Measurements from ENCODE around the gene EPB41L5.

DNA sequence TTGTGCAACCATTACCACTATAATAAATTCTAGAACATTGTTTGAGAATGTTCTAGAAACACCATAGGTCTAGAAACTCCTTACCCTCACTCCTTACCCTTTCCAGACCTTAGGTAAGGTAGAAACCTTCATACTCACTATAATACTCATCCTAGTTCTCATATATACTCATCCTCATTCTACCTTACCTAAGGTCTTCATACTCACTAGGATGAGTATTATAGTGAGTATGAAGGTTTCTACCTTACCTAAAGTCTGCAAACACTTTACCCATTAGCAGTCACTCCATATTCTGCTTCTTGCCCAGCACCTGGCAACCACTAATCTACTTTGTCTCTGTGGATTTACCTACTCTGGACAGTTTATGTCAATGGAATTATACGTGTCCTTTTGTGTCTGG is 135.4 kb downstream of the EPB41L5 start:
- TF ChIP-seq, protein P1, sequence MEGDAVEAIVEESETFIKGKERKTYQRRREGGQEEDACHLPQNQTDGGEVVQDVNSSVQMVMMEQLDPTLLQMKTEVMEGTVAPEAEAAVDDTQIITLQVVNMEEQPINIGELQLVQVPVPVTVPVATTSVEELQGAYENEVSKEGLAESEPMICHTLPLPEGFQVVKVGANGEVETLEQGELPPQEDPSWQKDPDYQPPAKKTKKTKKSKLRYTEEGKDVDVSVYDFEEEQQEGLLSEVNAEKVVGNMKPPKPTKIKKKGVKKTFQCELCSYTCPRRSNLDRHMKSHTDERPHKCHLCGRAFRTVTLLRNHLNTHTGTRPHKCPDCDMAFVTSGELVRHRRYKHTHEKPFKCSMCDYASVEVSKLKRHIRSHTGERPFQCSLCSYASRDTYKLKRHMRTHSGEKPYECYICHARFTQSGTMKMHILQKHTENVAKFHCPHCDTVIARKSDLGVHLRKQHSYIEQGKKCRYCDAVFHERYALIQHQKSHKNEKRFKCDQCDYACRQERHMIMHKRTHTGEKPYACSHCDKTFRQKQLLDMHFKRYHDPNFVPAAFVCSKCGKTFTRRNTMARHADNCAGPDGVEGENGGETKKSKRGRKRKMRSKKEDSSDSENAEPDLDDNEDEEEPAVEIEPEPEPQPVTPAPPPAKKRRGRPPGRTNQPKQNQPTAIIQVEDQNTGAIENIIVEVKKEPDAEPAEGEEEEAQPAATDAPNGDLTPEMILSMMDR (conservative IDR thresholded peaks at IDR 0.05; ENCODE audit: low read length), result no peak
- no peak for TF ChIP-seq EZH2phosphoT487 (IDR thresholded peaks at IDR 0.05; ENCODE audit: borderline replicate concordance, low read depth, low read length)
